DOHH2 (cell line): ENCODE data around the gene CD99.

Source experiments
- EZH2phosphoT487 ChIP-seq: fragments of 200-600 bp; sonication (generic); IDR thresholded peaks from 2 replicates; pipeline ENCODE4 v1.6.1; 2017; ENCODE audit warnings: borderline replicate concordance, mild to moderate bottlenecking, antibody characterized with exemption, low read length, moderate library complexity, mixed read lengths
- TF ChIP-seq, protein P1 (sequence below): fragments of 200-600 bp; sonication (generic); IDR thresholded peaks from one replicate; pipeline ENCODE4 v1.5.1; 2014; ENCODE audit warnings: antibody characterized with exemption, mild to moderate bottlenecking, low read depth, low read length; ENCODE audit not compliant: poor library complexity, severe bottlenecking

DNA sequence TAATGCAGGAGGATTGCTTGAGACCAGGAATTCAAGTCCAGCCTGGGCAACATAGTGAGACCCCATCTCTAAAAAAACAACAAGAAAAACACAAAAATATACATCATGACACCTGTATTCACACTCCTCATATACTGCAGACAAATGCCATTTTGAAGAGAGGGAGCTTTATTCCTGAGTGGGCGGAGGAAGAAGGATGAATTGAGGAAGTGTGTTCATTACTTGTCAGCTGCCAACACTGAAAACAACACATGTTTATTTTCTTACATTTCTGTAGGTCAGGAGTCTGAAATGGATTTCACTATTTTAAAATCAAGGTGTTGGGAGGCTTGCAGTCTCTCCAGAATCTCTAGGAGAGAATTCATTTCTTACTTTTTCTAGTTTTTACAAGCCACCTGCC is 47.2 kb upstream of the CD99 start:
- TF ChIP-seq, protein P1, sequence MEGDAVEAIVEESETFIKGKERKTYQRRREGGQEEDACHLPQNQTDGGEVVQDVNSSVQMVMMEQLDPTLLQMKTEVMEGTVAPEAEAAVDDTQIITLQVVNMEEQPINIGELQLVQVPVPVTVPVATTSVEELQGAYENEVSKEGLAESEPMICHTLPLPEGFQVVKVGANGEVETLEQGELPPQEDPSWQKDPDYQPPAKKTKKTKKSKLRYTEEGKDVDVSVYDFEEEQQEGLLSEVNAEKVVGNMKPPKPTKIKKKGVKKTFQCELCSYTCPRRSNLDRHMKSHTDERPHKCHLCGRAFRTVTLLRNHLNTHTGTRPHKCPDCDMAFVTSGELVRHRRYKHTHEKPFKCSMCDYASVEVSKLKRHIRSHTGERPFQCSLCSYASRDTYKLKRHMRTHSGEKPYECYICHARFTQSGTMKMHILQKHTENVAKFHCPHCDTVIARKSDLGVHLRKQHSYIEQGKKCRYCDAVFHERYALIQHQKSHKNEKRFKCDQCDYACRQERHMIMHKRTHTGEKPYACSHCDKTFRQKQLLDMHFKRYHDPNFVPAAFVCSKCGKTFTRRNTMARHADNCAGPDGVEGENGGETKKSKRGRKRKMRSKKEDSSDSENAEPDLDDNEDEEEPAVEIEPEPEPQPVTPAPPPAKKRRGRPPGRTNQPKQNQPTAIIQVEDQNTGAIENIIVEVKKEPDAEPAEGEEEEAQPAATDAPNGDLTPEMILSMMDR: no peak
- TF ChIP-seq EZH2phosphoT487: no peak
